Kidney epithelial cell (primary cell): ENCODE measurements around the gene SLC4A2. TPM values are rescaled to one million over a fixed set of nuclear protein-coding genes. Genes with fewer than 3 reads are reported as not detected.

Source experiments
- DNase-seq: peaks from one replicate; pipeline ENCODE4 v3.0.0-alpha.2; 2010; ENCODE audit warnings: low read depth
- H3K27me3 ChIP-seq: 2 replicates; pipeline ENCODE4 v1.6.0; 2011; ENCODE audit warnings: low read length; ENCODE audit not compliant: control insufficient read depth, insufficient read depth
- H3K36me3 ChIP-seq: 2 replicates; pipeline ENCODE4 v1.5.1; 2011; ENCODE audit warnings: low read length; ENCODE audit not compliant: control insufficient read depth, insufficient read depth
- H3K4me3 ChIP-seq: 2 replicates; pipeline ENCODE4 v1.5.1; 2011; ENCODE audit warnings: low read depth, mild to moderate bottlenecking, control low read depth, low read length
- total RNA-seq: library from RNA; depleted of rRNA; stranded (reverse); fragments of >200 nt; gene quantifications from 2 replicates; pipeline ENCODE4 v1.2.3, GENCODE V29; 2015
- TF ChIP-seq, protein P1 (sequence below): IDR thresholded peaks from 2 replicates; pipeline ENCODE4 v1.5.1; 2011; ENCODE audit warnings: mild to moderate bottlenecking, moderate library complexity, low read length, control low read depth, inconsistent platforms; ENCODE audit not compliant: insufficient read depth, poor library complexity, severe bottlenecking

SLC4A2 gene
- total RNA-seq, 1 donor from 2014 or later: 166 TPM

DNA sequence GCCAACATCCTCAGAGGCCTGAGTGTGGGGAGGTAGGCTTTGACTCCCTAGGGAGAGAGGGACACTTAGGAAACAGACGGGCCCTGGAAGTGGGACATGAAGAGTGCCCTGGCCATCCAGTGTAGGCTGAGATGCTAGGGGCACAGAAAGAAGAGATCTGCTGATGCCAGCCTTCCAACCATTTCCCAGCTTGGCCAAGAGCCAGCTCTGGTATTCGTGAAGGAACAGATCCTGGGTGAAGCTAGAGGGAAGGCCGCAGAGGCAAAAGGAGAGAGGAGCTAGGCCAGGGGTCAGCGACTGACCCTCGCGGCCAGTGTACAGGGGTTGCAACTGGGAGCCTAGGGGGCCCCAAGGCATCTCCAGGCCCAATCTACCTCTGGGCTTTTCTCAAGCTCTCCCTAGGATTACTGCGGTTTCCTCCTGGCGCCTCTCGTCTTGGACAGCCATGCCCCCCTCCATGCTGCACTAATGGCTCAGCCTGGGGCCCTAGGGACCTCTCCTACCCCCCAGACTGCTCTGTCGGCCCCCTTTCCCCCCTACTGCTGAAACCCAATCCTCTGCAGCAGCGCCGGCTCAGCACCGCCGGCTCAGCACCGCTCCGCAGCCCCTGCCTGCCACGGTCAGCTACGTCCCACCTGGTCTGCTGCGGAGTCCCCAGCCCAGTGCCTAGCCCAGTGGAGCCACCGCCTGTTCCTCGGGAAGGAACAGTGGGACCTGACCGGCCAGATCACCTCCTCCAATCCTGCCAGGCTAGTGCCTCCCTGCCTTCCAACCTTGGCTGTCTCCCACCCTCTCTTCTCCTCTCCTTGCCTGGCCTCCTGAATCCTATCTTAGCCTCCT is 11.2 kb upstream of the SLC4A2 start, which contains the start of gene ASIC3:
TSS of gene ASIC3 (plus strand) at position 556 of the 840 bp plus-strand sequence. CDS start 355 bp downstream, outside the sequence.
- TF ChIP-seq, protein P1, sequence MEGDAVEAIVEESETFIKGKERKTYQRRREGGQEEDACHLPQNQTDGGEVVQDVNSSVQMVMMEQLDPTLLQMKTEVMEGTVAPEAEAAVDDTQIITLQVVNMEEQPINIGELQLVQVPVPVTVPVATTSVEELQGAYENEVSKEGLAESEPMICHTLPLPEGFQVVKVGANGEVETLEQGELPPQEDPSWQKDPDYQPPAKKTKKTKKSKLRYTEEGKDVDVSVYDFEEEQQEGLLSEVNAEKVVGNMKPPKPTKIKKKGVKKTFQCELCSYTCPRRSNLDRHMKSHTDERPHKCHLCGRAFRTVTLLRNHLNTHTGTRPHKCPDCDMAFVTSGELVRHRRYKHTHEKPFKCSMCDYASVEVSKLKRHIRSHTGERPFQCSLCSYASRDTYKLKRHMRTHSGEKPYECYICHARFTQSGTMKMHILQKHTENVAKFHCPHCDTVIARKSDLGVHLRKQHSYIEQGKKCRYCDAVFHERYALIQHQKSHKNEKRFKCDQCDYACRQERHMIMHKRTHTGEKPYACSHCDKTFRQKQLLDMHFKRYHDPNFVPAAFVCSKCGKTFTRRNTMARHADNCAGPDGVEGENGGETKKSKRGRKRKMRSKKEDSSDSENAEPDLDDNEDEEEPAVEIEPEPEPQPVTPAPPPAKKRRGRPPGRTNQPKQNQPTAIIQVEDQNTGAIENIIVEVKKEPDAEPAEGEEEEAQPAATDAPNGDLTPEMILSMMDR: no peak
- DNase-seq: no peak
- Histone ChIP-seq H3K4me3 (no peak within 1 kb of the TSS), H3K27me3 (peaks cover 32% of the 10 kb centered on the region), H3K36me3 (no peaks in the 10 kb centered on the region)

GRCh38 chr7:151048911-151049463 is 10.4 kb upstream of the SLC4A2 start:
- no peak overlapping the region for H3K4me3 ChIP-seq
- no peak for DNase-seq
- TF ChIP-seq, protein P1: no peak
- H3K36me3 ChIP-seq: no peaks in the 10 kb centered on the region
- peaks cover 32% of the 10 kb centered on the region for H3K27me3 ChIP-seq

DNA sequence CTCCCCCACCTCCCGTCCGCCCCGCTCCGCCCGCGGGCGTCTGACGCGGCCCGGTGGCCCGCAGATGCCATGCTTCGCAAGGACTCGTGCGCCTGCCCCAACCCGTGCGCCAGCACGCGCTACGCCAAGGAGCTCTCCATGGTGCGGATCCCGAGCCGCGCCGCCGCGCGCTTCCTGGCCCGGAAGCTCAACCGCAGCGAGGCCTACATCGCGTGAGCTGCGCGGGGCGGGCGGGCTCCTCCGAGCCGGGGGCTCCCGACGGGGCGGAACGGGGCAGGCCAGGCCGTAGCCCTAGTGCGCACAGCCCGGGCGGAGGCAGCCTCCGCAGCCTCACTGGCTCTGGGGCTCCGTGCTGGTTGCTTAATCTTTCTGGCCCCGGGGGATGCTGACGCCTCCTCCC is 8.3 kb upstream of the SLC4A2 start:
- no peaks in the 10 kb centered on the region for H3K36me3 ChIP-seq
- TF ChIP-seq, protein P1: no peak
- no peak for DNase-seq
- peaks cover 32% of the 10 kb centered on the region for H3K27me3 ChIP-seq
- no peak overlapping the region for H3K4me3 ChIP-seq

GRCh38 chr7:151053096-151053495 is 6.3 kb upstream of the SLC4A2 start:
- Histone ChIP-seq H3K36me3 (no peaks in the 10 kb centered on the region), H3K27me3 (peaks cover 31% of the 10 kb centered on the region), H3K4me3 (no peak overlapping the region)
- DNase-seq: no peak
- TF ChIP-seq, protein P1: no peak

GRCh38 chr7:151053751-151054150 is 5.6 kb upstream of the SLC4A2 start:
- TF ChIP-seq, protein P1: no peak

More at GRCh38 chr7:151053751-151054150, 5.6 kb upstream of the SLC4A2 start:
- H3K36me3 ChIP-seq: no peaks in the 10 kb centered on the region
- peaks cover 24% of the 10 kb centered on the region for H3K27me3 ChIP-seq
- no peak for DNase-seq
- H3K4me3 ChIP-seq: no peak overlapping the region
